KG1 (cell line): Measurements from ENCODE around the gene SCAP.

Experiments used
- DNase-seq: peaks from one replicate; lab custom pipeline; 2025; lab: John Stamatoyannopoulos, UW

Gene SCAP

GRCh38 chr3:47430606-47431005 is 45.1 kb downstream of the SCAP start:
- no peak for DNase-seq

DNA sequence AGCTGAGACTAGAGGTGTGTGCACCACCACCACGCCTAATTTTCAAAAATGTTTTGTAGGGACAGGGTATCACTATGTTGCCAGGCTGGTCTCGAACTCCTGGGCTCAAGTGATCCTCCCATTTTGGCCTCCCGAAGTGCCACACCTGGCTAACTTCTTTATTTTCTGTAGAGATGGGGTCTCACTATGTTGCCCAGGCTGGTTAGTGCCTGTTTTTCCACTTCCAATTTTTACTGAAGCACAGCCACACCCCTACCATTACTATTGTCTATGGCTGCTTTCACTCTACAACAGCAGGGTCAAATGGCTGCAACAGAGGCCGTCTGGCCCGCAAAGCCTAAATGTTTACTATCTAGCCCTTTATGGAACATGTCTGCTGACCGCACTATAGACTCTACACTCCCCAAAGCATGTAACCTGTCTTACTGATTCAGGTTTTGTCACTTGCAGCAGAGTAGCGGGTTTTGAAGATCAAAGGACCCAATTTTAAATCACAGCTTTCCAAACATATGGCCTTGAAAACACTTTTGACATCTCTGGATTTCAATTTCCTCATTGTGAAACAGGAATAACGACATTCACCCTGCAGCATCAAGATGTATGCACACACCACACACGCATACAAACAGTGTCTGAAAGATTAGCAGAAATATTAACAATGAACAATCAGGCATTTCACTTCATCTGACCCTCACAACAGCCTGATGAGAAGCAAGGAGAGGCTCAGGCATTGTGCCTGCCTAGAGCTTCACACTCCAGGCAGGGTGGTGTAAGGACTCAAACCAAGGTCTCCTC is 46.1 kb downstream of the SCAP start:
- no peak for DNase-seq

- no peak for DNase-seq
Observed at GRCh38 chr3:47428662-47429061, 47.1 kb downstream of the SCAP start.

DNA sequence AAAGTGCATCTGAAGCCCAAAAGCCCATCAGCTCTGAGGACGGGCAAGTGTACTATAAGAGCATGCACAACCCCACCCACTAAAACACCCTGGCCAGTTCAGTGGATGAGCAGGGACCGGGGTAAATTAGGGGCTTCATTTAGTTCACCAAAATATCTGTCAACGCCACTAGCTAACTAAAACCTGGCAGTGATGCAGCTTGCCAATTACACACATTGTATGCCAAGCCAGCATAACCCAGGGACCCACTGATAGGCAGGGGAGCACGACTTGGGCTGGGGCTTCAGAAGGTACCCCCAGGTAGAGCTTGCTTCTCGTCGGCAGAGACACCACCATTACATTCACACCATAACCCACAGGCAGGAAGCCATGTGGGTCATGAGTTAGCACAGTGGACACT is 47.9 kb downstream of the SCAP start:
- DNase-seq = no peak

GRCh38 chr3:47425959-47426358 is 49.8 kb downstream of the SCAP start:
- no peak for DNase-seq

GRCh38 chr3:47425383-47425778 is 50.4 kb downstream of the SCAP start:
- no peak for DNase-seq

DNA sequence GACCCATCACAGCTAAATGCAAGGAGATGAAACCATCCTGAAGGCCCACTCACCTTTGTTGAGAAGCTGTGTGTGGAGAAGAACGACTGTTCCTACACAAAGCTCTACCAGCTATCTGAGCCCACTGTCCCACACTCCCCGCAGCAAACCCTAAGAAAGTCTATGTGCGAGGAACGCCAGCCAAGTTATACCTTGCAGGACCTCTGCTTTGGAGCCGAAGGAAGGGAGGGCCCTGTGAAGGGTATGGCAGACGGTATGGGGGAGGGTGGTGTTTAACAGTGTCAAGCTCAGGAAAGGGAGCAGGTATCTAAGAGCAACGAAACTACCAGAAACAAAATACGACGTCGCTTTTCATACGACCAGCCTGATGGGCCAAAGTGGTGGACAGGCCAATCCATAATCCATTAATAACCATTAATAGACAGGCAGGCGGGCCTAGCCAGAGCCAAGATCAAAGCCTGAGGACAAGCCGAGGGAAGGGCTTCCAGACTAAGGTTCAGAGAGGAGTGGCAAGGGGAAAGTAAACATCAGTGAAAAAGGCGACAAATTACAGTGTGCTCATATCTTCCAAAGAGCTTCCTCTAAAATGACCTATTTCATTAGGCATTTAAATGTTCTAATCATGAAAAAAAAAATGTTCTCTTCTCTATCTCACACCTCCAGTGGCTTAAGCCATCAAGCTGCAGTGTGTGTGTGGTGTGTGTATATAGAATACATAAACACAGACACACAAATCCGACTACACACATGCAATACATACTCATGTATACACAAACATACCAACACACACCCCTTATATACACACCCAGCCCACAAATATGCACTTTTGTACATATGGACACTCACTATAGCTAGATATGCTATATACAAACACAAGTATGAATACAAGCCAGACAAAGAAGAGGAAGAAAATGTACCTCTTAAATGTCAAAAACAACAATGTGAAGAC is 51.0 kb downstream of the SCAP start:
- no peak for DNase-seq

DNA sequence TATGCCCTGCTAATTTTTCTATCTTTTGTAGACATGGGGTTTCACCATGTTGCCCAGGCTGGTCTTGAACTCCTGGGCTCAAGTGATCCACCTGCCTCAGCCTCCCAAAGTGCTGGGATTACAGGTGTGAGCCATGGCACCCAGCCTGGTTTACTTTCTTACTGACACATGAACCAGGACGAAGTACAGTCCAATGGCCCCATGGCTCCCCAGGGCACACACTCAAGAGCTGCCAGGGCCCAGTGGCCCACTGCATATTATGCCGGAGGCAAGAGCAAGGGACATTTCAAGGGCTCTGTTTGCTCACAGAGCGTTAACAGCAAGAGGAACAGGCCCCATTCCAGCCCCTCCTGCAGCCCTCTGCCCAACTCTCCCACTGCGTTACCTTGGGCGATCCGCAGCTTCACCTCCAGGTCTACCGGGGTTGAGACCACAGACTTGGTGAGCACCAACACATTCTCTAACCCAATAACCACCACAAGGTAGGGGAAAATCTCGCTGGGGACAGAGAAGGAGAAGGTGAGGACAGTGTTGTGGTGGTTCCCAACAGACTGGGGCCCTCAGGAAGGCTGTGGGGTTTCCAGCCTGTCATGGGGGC is 52.1 kb downstream of the SCAP start:
- no peak for DNase-seq

GRCh38 chr3:47422743-47423142 is 53.0 kb downstream of the SCAP start:
- no peak for DNase-seq

GRCh38 chr3:47421741-47422649 is 53.7 kb downstream of the SCAP start:
- DNase-seq = no peak

GRCh38 chr3:47420511-47421484 is 54.9 kb downstream of the SCAP start:
- DNase-seq = peak; percentile 91

GRCh38 chr3:47420044-47420430 is 55.7 kb downstream of the SCAP start:
- DNase-seq = no peak

- no peak for DNase-seq
Observed at GRCh38 chr3:47419083-47420043, 56.4 kb downstream of the SCAP start.

DNA sequence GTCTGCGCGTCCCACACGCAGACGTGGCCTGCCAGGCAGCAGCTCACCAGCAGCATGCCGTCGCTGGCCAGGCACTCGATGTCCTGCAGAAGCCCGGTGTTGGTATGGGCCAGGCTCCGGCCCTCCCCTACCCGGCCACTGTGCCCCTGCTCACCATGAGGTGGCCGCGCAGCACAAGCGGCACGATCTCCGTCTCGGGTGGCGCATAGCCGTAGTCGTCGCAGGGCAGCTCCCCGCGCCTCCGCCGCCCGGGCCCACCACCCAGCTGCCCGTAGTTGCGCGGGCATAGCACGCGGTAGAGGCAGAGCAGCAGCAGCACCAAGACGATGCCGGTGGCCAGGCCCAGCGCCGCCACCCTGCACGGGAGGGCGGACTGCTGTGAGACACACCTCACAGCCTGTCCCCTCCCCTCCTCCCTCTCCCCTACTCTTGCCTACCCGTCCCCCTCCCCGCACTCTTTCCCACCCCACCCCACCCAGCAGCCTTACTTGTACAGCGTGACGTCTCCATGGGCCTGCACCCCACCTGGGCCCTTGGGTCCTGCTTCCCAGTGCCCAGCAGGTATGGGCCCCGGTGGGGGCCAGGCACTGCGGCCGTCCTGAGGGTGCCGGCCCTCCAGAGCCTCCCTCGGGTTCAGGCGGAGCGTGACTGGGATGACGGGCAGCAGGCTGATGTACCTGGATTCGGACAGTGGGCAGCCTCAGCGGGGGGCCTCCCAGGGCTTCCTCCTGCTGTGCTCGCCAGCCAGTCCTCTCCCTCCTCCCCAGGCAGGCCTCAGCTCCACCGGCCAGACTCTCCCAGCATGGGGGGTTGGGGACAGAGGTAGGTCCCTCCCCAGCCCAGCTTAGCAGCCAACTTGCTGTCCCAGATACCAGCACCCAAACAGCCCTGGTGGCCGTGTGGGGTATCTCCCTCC is 57.3 kb downstream of the SCAP start:
- DNase-seq = no peak

- no peak for DNase-seq
Observed at GRCh38 chr3:47416041-47416440, 59.7 kb downstream of the SCAP start.

DNA sequence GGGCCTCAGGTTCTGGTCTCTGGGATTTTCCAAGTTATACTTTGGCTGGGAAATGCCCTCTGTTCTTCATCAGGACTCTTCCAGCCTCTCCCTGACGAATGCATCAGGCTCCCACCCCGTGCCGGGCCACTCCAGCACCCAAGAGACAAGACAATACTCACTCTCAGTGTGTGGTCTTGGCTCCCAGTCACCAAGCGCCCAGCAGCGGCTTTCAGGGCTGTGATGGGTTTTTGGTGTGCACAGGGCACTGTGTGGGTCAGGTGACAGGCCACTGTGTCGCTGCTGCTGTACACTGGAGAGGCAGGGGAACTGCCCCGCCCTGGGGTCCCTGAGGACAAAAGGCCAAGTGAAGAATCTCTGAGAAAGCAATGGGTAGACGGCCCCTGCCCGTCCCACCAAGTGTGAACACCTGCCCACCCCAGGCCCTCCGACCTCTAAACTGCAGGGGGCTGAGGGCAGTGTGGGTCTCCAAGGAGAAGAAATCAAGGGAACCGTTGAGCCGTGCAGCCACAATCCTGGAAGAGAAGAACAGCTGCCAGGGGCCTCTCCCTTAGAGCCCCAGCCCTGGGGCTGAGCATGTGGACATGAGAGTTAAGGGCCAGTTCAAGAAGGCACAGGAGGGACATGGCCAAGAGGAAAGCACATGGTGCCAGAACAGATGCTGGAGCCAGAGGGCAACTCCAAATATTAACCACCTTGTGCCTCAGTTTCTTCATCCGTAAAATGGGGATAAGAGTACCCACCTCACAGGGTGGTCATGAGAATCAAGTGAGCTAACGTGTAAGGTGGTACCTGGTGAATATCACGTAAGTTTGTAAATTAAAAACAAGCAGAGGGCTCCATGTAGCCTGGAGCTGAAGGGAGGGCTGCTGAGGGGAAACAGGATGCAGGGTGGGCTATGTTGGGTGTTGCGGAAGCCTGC is 60.8 kb downstream of the SCAP start:
- DNase-seq = no peak

DNA sequence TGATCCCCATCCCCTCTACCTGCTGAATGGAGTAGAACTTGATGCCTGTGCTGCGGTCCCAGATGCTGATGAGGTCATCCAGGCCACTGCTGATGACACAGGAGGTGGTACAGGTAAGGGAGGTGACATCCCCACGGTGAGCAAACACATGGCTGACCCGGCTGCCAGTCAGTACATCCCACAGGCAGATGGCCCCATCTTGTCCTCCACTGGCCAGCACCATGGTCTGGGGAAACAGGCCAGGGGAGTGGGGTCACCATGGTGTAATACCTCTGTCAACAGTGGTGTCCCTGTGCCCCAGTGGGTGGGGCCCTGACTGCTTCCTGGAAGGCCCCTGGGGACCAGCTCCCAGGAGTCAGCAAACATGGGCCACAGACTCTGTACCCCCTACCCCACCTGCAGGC is 61.6 kb downstream of the SCAP start:
- DNase-seq = no peak
